IPS-15b (cell line): ENCODE results near the gene CLEC4M.

Experiments used
- H3K27me3 ChIP-seq: one replicate; pipeline ENCODE4 v1.6.1; 2013; ENCODE audit warnings: low read length; ENCODE audit not compliant: control insufficient read depth, insufficient read depth
- H3K36me3 ChIP-seq: one replicate; pipeline ENCODE4 v1.6.1; 2013; ENCODE audit warnings: low read length; ENCODE audit not compliant: control insufficient read depth, insufficient read depth
- H3K4me1 ChIP-seq: one replicate; pipeline ENCODE4 v1.6.1; 2013; ENCODE audit warnings: mild to moderate bottlenecking, low read length; ENCODE audit not compliant: control insufficient read depth, insufficient read depth
- H3K4me3 ChIP-seq: one replicate; pipeline ENCODE4 v1.5.1; 2013; ENCODE audit warnings: low read depth, low read length
- H3K9ac ChIP-seq: one replicate; pipeline ENCODE4 v1.6.1; 2013; ENCODE audit warnings: low read depth, mild to moderate bottlenecking, low read length
- H3K9me3 ChIP-seq: one replicate; pipeline ENCODE4 v1.6.1; 2013; ENCODE audit warnings: mild to moderate bottlenecking, low read length; ENCODE audit not compliant: control insufficient read depth, insufficient read depth

CLEC4M gene

DNA sequence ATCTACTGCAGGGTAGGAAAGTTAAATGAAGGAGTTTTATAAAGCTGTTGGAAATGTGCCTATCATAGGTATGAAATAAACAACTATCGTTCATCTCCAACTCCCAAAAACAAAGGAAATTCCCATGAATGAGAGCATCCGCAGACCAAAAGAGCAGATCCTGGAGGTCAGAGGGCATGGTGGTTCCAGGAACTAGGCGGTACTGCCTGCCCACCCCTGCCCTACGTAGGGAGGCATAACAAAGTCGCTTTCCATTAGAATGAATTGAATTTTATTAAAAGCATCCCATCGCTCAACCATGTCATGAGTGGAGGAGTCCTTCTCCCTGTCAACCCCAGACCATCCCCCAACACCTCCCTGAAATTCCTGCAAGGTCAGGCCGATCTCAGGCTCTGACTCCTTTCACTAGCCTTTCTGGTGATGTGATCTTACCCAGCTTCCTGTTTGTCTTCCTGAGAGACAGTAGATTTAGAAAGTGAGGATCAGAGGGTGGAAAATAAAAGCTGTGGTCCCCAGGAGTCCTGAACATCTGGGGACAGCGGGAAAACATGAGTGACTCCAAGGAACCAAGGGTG lies at the start of gene CLEC4M:
Gene CLEC4M, plus strand, starts transcription at position 525 of the 575 bp plus-strand sequence. Its CDS starts 24 bp downstream, at position 549.
- H3K36me3 ChIP-seq, result no peaks in the 10 kb centered on the region
- no peak within 1 kb of the TSS for H3K4me3 ChIP-seq
- no peaks in the 10 kb centered on the region for H3K4me1 ChIP-seq
- no peak within 1 kb of the TSS for H3K9ac ChIP-seq
- H3K27me3 ChIP-seq, result no peaks in the 10 kb centered on the region
- H3K9me3 ChIP-seq, result peaks cover under 1% of the 10 kb centered on the region

GRCh38 chr19:7715671-7716070 lies 47.4 kb upstream of the CLEC4M start:
- no peak overlapping the region for H3K4me3 ChIP-seq

DNA sequence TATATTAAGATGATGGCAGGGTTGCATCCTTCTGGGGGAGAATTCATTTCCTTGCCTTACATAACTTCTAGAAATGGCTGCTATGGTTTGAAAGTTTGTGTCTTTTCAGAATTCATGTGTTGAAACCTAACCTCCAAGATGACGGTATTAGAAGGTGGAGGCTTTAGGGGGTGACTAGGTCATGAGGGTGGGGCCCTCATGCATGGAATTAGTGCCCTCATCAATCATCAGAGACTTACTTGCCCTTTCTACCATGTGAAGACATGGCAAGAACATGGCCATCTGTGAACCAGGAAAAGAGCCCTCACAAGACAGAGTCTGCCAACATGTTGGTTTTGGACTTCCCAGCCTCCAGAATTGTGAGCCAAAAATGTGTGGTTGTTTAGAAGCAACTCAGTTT lies 46.3 kb upstream of the CLEC4M start:
- Histone ChIP-seq H3K27me3 (no peaks in the 10 kb centered on the region), H3K36me3 (no peaks in the 10 kb centered on the region), H3K4me3 (no peak overlapping the region), H3K9me3 (no peaks in the 10 kb centered on the region), H3K4me1 (no peaks in the 10 kb centered on the region), H3K9ac (no peak overlapping the region)

More at GRCh38 chr19:7715671-7716070, 47.4 kb upstream of the CLEC4M start:
- H3K9ac ChIP-seq, result no peak overlapping the region
- H3K27me3 ChIP-seq, result no peaks in the 10 kb centered on the region
- no peaks in the 10 kb centered on the region for H3K36me3 ChIP-seq
- no peaks in the 10 kb centered on the region for H3K4me1 ChIP-seq
- H3K9me3 ChIP-seq, result no peaks in the 10 kb centered on the region

DNA sequence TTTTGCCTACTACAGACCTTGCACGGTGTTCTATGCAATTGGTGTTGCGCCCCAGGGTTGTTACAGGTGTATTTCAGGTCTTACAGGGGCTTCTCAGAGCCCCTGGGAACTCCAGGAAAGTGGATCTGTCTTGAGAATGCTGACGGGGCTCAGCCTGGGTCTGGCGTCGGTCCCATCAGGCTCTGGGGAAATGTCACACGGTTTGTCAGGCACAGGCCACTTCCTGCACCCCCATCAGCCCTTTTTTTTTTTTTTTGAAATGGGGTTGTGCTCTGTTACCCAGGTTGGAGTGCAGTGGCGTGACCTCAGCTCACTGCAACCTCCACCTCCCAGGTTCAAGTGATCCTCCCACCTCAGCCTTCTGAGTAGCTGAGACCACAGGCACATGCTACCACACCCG lies 44.4 kb upstream of the CLEC4M start:
- Histone ChIP-seq H3K4me3 (no peak overlapping the region), H3K27me3 (no peaks in the 10 kb centered on the region), H3K4me1 (no peaks in the 10 kb centered on the region), H3K36me3 (no peaks in the 10 kb centered on the region), H3K9me3 (no peaks in the 10 kb centered on the region), H3K9ac (no peak overlapping the region)

GRCh38 chr19:7720351-7720750 lies 42.7 kb upstream of the CLEC4M start:
- Histone ChIP-seq H3K4me1 (no peaks in the 10 kb centered on the region), H3K4me3 (no peak overlapping the region), H3K36me3 (no peaks in the 10 kb centered on the region), H3K9me3 (no peaks in the 10 kb centered on the region), H3K27me3 (no peaks in the 10 kb centered on the region), H3K9ac (no peak overlapping the region)

DNA sequence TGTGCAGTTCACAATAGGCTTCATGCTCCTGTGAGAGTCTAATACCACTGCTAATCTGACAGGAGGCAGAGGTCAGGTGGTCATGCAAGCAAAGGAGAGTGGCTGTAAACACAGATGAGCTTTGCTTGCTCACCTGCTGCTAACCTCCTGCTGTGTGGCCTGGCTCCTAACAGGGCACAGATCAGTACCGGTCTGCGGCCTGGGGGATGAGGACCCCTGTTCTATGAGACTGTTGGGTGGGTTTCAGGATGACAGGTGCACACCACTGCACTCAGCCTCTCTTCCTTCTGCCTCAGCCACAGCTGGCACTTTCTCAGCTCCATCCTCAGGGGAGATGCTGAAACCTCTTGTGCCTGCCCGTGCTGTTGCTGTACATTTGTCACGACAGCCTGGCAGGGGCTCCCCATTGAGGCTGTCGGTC lies 40.8 kb upstream of the CLEC4M start:
- H3K27me3 ChIP-seq, result no peaks in the 10 kb centered on the region
- H3K36me3 ChIP-seq, result no peaks in the 10 kb centered on the region
- no peaks in the 10 kb centered on the region for H3K4me1 ChIP-seq
- no peak overlapping the region for H3K4me3 ChIP-seq
- no peak overlapping the region for H3K9ac ChIP-seq
- no peaks in the 10 kb centered on the region for H3K9me3 ChIP-seq

DNA sequence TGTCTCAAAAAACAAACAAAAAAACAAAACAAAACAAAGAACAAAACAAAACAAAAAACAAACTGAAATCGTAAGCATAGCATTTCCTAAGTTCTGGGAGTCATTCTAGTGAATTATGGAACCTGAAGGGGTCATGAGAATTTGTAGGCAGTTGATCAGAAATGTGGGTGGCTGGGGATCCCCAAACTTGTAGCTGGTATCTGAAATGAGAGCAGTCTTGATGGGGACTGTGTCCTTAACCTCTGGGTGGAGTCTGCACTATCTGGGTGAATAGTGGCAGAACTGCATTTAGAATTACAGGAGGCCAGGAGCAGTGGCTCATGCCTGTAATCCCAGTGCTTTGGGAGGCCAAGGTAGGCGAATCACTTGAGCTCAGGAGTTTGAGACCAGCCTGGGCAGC lies 37.3 kb upstream of the CLEC4M start:
- no peak overlapping the region for H3K4me3 ChIP-seq
- H3K27me3 ChIP-seq, result peaks cover 28% of the 10 kb centered on the region
- peaks cover 4% of the 10 kb centered on the region for H3K4me1 ChIP-seq
- no peak overlapping the region for H3K9ac ChIP-seq
- H3K9me3 ChIP-seq, result no peaks in the 10 kb centered on the region
- no peaks in the 10 kb centered on the region for H3K36me3 ChIP-seq

DNA sequence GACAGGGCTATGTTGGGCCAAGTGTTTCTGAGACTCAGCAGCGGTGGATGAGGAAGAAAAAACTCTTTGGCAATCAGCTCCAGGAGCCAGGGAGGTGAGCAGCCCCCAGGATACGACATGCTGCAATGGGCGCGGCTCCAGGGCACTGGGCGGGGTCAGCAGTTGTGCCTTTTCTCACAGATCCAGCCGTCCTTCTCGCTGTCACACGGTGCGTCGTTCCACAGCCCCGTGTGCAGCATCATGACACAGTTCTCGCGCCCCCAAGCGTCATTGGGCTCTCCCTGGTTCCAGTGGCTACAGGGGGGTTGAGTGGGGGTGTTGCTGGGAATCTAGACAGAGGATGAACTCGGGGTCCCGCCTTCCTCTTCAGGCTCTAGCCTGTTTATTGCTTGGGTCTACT lies 33.8 kb upstream of the CLEC4M start:
- peaks cover 46% of the 10 kb centered on the region for H3K27me3 ChIP-seq
- H3K4me3 ChIP-seq, result peak overlapping the region; percentile 76

GRCh38 chr19:7729831-7730285 lies 33.2 kb upstream of the CLEC4M start:
- Histone ChIP-seq H3K27me3 (peaks cover 49% of the 10 kb centered on the region), H3K9ac (no peak overlapping the region), H3K36me3 (no peaks in the 10 kb centered on the region), H3K9me3 (no peaks in the 10 kb centered on the region), H3K4me3 (peak overlapping the region; percentile 76), H3K4me1 (peaks cover 4% of the 10 kb centered on the region)

More for the DNA sequence above, 33.8 kb upstream of the CLEC4M start:
- H3K36me3 ChIP-seq, result no peaks in the 10 kb centered on the region
- no peaks in the 10 kb centered on the region for H3K9me3 ChIP-seq
- H3K9ac ChIP-seq, result no peak overlapping the region
- H3K4me1 ChIP-seq, result peaks cover 4% of the 10 kb centered on the region

- Histone ChIP-seq H3K4me3 (peak overlapping the region; percentile 76), H3K27me3 (peaks cover 52% of the 10 kb centered on the region)
Observed at GRCh38 chr19:7730286-7731217, 32.5 kb upstream of the CLEC4M start.

DNA sequence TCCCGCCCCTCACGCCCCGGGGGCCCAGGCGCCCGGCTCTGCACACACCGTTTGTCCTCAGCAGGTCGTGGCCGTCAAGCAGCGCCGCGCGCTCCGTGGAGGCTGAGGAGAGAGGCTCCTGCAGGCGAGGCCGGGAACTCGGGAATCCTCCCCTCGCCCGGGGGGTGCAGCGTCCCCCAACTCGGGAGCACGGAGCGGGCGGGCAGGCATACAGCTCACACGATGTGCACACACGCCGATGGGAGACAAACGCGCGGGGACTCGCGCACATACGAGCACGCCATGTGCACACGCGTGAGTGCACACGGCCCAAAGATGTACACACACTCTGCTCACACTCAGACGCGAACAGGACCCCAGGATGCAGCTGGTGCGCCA lies 31.8 kb upstream of the CLEC4M start:
- peaks cover 55% of the 10 kb centered on the region for H3K27me3 ChIP-seq
- no peak overlapping the region for H3K9ac ChIP-seq
- H3K9me3 ChIP-seq, result no peaks in the 10 kb centered on the region
- H3K36me3 ChIP-seq, result no peaks in the 10 kb centered on the region
- peaks cover 4% of the 10 kb centered on the region for H3K4me1 ChIP-seq
- H3K4me3 ChIP-seq, result no peak overlapping the region

More at GRCh38 chr19:7730286-7731217, 32.5 kb upstream of the CLEC4M start:
- Histone ChIP-seq H3K36me3 (no peaks in the 10 kb centered on the region), H3K4me1 (peaks cover 4% of the 10 kb centered on the region), H3K9ac (no peak overlapping the region), H3K9me3 (no peaks in the 10 kb centered on the region)

DNA sequence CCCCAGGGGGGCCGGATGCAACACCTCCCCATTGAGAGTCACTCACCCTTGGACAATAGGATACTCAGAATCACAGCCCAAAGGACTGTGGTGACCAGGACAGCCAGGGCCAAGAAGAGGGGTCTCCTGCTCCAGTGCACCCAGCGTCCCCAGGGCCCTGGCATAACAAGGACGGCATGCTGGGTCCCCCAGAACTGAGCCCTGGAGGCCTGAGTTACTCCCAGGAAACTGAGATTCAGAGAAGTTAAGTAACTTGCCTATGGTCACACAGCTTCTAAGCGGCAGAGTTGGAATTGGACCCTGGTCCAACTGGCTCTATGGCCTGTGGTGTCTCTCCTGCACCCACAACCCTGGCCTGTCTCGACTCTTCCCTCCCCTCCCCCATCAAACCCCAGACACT lies 31.4 kb upstream of the CLEC4M start:
- H3K4me1 ChIP-seq, result peaks cover 4% of the 10 kb centered on the region
- H3K27me3 ChIP-seq, result peaks cover 55% of the 10 kb centered on the region
- no peaks in the 10 kb centered on the region for H3K9me3 ChIP-seq
- no peaks in the 10 kb centered on the region for H3K36me3 ChIP-seq
- no peak overlapping the region for H3K9ac ChIP-seq
- no peak overlapping the region for H3K4me3 ChIP-seq
